Ureter (tissue), 1 donor: Measurements from ENCODE around the gene OSBPL10. TPM values are rescaled to one million over a fixed set of nuclear protein-coding genes. Genes with fewer than 3 reads are reported as not detected.
A peak's percentile ranks its signal among the peaks of the same experiment; 100 is the strongest.
"Not testable (repeated sequence)": the region's sequence is repeated elsewhere in the genome, so short reads cannot be mapped to it uniquely, and the experiment has no call there.

Source experiments
- DNase-seq: peaks from one replicate; pipeline ENCODE4 v3.0.0-alpha.2; 2020; ENCODE audit warnings: low spot score
- total RNA-seq: library from RNA; stranded (reverse); gene quantifications from one replicate; pipeline ENCODE4 v1.2.4, GENCODE V29; 2023
- donor health status: DM: yes; HTN: yes; CAD: no.

The OSBPL10 gene
- total RNA-seq, 1 donor from 2014 or later = 36.3 TPM

DNA sequence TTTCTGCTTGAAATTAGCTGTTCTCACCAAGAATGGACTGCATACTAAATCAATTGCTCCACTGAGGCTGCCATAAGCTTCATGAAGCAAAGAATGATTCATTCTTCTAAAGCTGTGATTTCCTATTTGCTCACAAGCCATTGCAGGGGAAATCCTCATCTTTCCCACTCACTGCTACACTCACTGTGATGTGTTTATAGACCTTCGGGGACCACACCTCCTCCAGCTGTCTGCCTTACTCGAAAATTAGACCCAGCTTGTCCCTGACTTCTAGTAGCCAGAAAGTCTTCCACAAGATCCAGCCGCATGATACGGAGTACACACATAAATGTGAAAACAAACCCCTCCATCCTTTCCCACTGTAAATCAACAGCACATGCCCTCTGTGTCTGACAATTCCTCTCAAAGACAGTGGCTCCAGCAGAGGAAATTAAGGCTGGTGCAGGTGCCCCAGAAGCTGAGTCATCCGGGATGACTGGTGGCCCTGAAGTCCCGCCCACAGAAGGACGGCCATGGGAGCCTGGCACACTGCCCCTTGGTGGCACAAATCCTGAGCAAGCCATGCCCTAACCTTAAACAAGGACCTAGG lies 276.4 kb downstream of the OSBPL10 start:
- peak; percentile 46 for DNase-seq

DNA sequence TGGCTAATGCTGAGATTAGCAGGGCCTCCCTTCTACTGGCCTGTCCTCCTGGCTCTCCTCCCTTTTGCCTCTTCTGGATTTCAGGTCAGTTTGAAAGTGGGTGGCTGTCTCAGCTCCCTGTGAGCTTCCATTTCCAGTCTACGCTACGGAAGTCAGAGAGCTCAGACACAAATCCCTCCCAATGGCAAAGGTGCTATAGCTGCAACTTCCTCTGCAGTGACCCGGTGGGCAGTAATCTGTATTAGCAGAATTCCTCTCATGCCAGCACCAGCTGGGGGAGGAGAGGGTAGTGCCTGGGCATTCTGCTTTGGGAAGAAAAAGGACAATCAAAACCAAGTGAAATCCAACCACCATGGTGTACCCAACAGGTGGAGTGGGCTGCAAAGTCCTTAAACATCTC lies 276.9 kb downstream of the OSBPL10 start:
- no peak for DNase-seq

DNA sequence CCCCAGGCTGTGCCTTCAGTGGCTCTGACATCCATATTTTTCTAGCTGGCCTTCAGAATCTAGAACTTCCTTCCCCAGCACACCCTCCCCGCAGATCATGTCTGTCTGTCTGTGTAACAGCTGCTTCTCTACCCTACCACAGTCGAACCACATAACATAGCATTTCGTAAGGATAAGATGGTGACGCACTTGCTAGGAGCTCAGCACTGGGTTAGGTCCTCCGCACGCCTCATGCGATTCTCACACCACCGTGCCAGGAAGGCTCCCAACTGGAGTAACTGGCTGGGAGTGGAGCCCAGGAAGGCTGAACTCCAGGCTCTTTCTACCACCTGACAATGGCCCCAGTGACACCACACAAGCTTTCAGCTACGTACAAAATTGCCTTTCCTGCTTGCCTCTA lies 279.8 kb downstream of the OSBPL10 start:
- DNase-seq = no peak

- no peak for DNase-seq
These were observed 281.6 kb downstream of the OSBPL10 start for GRCh38 chr3:31699309-31699953.

- DNase-seq = no peak
These were observed 284.1 kb downstream of the OSBPL10 start for GRCh38 chr3:31696815-31697548.

GRCh38 chr3:31696009-31696297 lies 285.1 kb downstream of the OSBPL10 start:
- no peak for DNase-seq

DNA sequence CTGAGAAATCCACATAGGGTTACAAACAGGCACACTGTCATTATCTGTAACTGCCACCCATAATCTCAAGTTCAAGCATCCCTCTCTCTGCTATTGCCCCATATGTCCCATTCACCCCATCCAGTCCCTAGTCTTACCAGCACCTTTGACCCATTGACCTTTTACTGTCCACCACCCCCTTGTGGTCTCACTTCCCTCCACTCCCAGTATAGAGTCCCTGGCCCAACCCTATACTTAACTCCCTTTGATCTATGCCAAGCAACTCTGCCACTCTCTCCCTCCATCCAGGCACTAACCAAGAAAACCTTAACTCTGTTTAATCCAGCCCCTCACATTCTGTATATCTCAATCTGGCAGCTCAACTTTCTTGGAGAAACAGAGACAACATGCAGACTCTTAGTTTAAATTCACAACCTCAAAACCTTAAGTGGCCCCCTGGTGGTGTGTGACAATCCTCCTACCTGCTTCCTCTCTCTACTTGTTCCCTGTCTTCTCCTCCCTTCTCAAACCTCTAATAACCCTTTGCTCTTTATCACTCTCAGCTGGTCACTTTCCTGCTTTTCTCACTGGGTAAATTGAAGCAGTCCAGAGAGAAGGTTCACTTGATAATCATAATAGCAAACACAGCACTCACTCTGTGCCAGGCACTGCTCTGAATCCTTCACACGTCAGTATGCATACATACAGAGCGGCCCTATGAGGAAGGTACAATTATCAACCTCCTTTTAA lies 285.6 kb downstream of the OSBPL10 start:
- DNase-seq = no peak

DNA sequence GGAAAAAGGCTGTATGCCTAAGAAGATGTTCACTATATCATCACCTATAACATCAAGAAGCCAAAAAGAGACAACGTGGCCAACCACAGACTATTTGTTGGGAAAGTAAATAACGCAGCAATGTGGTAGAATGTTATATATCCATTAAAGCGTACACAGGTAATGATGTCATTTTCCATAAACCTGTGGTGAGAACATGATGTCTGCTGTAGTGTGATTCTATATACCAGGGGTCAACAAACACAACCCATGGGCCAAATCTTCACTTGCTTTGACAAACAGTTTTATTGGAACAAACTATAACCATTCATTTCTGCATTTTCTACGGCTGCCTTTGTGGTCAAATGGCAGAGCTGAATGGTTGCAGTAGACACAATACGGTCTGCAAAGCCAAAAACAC lies 287.7 kb downstream of the OSBPL10 start:
- no peak for DNase-seq

GRCh38 chr3:31692751-31693150 lies 288.3 kb downstream of the OSBPL10 start:
- no peak for DNase-seq

DNA sequence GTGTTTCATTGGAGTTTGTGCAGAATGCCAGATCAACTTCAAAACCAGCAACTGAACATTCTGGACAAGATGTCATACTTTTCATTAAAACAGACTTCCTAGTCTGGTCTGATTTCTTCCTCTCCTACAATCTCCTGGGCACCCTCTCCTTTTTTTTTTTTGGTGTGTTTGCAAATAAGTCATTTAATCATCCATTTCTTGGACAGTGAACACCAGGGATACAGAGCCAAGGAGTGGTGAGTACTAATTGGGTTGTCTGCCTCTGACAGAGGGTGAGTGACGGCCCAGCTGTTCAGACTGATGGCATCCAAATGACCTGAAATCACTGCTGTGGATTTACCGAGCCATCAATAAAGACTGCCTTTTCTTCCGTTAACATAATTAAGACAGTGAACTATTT lies 290.3 kb downstream of the OSBPL10 start:
- no peak for DNase-seq

DNA sequence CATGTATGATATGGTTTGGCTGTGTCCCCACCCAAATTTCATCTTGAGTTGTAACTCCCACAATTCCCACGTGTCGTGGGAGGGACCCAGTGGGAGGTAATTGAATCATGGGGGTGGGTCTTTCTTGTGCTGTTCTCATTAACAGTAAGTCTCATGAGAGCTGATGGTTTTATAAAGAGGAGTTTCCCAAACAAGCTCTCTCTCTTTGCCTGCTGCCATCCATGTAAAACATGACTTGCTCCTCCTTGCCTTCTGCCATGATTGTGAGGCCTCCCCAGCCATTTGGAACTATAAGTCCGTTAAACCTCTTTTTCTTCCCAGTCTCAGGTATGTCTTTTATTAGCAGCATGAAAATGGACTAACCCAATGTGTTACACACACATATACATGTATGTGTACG lies 291.5 kb downstream of the OSBPL10 start:
- DNase-seq = not testable (repeated sequence)

DNA sequence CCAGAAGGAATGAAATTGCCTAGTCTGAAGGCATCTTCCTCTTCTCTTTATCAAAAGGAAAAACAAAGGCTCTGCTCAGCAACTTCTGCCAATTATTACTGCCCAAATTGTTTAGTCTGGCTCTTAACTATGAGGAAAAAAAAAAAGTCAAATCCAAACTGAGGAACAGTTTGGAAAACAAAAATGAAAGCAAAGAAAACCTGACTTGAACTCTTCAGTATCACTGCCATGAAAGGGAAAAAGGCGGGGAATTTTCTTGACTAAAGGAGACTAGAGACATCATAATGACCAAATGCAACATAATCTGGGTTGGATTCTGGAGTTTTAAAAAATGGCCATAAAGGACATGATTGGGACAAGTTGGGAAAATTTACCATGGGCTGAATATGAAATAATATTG lies 292.1 kb downstream of the OSBPL10 start:
- no peak for DNase-seq

GRCh38 chr3:31687020-31687802 lies 293.9 kb downstream of the OSBPL10 start:
- no peak for DNase-seq

- DNase-seq = peak; percentile 32
These were observed 300.8 kb downstream of the OSBPL10 start for GRCh38 chr3:31680072-31680870.

- no peak for DNase-seq
These were observed 304.5 kb downstream of the OSBPL10 start for GRCh38 chr3:31676556-31676955.

- no peak for DNase-seq
These were observed 307.1 kb downstream of the OSBPL10 start for GRCh38 chr3:31673950-31674349.

GRCh38 chr3:31671976-31672375 lies 309.1 kb downstream of the OSBPL10 start:
- no peak for DNase-seq

GRCh38 chr3:31671451-31671850 lies 309.6 kb downstream of the OSBPL10 start:
- DNase-seq = no peak

DNA sequence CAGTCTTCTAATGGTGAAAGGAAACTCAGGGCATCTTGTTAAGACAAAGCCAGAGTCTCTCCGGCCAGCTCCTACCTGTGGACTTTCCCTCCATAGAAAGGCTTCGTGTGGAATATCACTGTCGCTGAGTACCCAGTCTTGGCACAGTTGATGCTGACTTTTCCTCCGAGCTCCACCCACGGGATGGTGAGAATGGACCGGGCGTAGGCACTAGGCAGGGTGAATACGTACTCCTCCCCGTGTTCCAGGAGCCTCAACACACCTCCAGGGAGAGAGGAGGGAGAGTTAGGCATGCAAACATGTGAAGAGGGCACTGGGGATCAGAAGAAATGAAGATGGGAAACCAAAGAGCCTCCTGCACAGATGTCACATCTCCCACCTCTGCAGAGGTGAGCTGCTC lies 310.3 kb downstream of the OSBPL10 start:
- no peak for DNase-seq

- no peak for DNase-seq
These were observed 310.9 kb downstream of the OSBPL10 start for GRCh38 chr3:31670136-31670535.

GRCh38 chr3:31668242-31668641 lies 312.8 kb downstream of the OSBPL10 start:
- DNase-seq = no peak
